Gastrocnemius medialis (tissue), 4 donors: ENCODE measurements around the gene SGIP1.

Experiments used
- POLR2A ChIP-seq, 2 donors: fragments of 450-650 bp; IDR thresholded peaks; one replicate each; pipeline ENCODE4 v1.6.1; 2017; ENCODE audit warnings: antibody characterized with exemption in 2 of 2, mild to moderate bottlenecking in 2 of 2, moderate library complexity in 2 of 2
- TF ChIP-seq, protein P1 (sequence below), 5 experiments: fragments of 450-650 bp in 3 of 5; fragments of 200-600 bp in 2 of 5; sonication (generic) in 2 of 5; IDR thresholded peaks in 4 of 5; conservative IDR thresholded peaks in 1 of 5; 1 replicate in 4 of 5; 2 replicates in 1 of 5; pipeline ENCODE4 v1.5.1; 2016 to 2019; ENCODE audit warnings: antibody characterized with exemption in 5 of 5, mild to moderate bottlenecking in 3 of 5, moderate library complexity in 3 of 5

DNA sequence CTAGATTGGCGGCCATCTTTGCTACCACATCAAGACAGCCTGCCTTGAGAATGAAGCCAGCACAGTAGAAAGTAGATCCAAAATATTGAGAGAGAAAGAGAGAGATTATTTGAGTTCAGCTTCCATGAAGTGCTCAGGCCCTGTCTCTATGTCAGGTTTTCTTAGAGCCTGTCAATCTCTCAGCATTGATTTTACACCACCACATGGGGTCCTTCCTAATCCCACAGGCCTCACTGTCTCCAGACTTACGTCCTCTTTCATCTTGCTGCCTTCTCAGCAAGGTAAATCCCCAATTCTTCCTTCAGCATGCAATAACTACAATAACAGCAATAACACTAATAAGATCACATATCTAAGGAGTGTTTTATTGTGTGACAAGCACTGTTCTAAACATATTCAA is 239.3 kb downstream of the SGIP1 start:
- TF ChIP-seq, protein P1, sequence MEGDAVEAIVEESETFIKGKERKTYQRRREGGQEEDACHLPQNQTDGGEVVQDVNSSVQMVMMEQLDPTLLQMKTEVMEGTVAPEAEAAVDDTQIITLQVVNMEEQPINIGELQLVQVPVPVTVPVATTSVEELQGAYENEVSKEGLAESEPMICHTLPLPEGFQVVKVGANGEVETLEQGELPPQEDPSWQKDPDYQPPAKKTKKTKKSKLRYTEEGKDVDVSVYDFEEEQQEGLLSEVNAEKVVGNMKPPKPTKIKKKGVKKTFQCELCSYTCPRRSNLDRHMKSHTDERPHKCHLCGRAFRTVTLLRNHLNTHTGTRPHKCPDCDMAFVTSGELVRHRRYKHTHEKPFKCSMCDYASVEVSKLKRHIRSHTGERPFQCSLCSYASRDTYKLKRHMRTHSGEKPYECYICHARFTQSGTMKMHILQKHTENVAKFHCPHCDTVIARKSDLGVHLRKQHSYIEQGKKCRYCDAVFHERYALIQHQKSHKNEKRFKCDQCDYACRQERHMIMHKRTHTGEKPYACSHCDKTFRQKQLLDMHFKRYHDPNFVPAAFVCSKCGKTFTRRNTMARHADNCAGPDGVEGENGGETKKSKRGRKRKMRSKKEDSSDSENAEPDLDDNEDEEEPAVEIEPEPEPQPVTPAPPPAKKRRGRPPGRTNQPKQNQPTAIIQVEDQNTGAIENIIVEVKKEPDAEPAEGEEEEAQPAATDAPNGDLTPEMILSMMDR (IDR thresholded peaks at IDR 0.05 in 4 of 5, conservative IDR thresholded peaks at IDR 0.05 in 1 of 5): no peak
- TF ChIP-seq POLR2A (IDR thresholded peaks at IDR 0.05): no peak
